HUDEP-2 (cell line): Measurements from ENCODE around the gene MCRS1.

Source experiments
- DNase-seq, 76 experiments: peaks; one replicate each; lab custom pipeline; 2025; ENCODE audit not compliant: unreplicated experiment in 76 of 76; lab: John Stamatoyannopoulos, UW

Gene MCRS1

GRCh38 chr12:49557187-49557916, 10.6 kb downstream of the MCRS1 start:
- no peak for DNase-seq

- DNase-seq, result no peak
These were observed 11.4 kb downstream of the MCRS1 start for GRCh38 chr12:49556391-49557186.

- no peak for DNase-seq
These were observed 12.1 kb downstream of the MCRS1 start for GRCh38 chr12:49555631-49556390.

- DNase-seq, result no peak
These were observed 13.7 kb downstream of the MCRS1 start for GRCh38 chr12:49554266-49554665.

GRCh38 chr12:49553512-49554088, 14.3 kb downstream of the MCRS1 start:
- DNase-seq, result peak in 20 of 76 experiments; percentile 2 to 49 (median 32)

- DNase-seq, result no peak
These were observed 15.0 kb downstream of the MCRS1 start for GRCh38 chr12:49552899-49553298.

GRCh38 chr12:49552425-49552824, 15.5 kb downstream of the MCRS1 start:
- no peak for DNase-seq

- DNase-seq, result no peak
These were observed 15.9 kb downstream of the MCRS1 start for GRCh38 chr12:49552014-49552413.

GRCh38 chr12:49550693-49551252, 17.2 kb downstream of the MCRS1 start:
- DNase-seq, result no peak

GRCh38 chr12:49549735-49550692, 17.9 kb downstream of the MCRS1 start:
- no peak for DNase-seq

- no peak for DNase-seq
These were observed 18.9 kb downstream of the MCRS1 start for GRCh38 chr12:49548822-49549648.

- no peak for DNase-seq
These were observed 19.5 kb downstream of the MCRS1 start for GRCh38 chr12:49548481-49548821.

GRCh38 chr12:49547090-49547690, 20.8 kb downstream of the MCRS1 start:
- DNase-seq, result no peak

- no peak for DNase-seq
These were observed 21.5 kb downstream of the MCRS1 start for GRCh38 chr12:49546481-49546880.

GRCh38 chr12:49545815-49546214, 22.1 kb downstream of the MCRS1 start:
- DNase-seq, result no peak

- no peak for DNase-seq
These were observed 23.8 kb downstream of the MCRS1 start for GRCh38 chr12:49543914-49544815.

- DNase-seq, result no peak
These were observed 24.6 kb downstream of the MCRS1 start for GRCh38 chr12:49543221-49543913.
